Measurements from ENCODE around the gene RIC8B.

RIC8B gene

DNA sequence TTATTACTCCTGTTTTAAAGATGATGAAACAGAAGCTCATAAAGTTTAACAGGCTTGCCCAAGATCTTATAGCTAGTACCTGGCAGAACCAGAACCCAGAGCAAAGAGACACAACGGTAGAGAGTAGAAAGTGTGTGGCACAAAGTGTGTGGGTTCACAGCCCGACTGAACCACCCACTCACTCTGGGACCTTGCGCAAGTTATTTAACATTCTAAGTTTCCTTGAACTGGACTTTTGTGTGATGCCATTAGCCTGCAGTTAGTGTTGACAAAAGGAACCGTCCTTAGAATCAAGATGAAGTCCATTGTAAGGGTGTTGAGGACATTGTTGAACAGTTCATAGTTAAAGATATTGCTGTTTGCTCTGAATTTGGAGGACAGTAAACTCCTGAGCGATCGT, 29.9 kb upstream of the RIC8B start:
- TF ChIP-seq BHLHE40 (IDR thresholded peaks at IDR 0.05; ENCODE audit: borderline replicate concordance): no peak
- no peak for TF ChIP-seq NFRKB (IDR thresholded peaks at IDR 0.05)
- no peak for TF ChIP-seq HDGF (IDR thresholded peaks at IDR 0.05; ENCODE audit: borderline replicate concordance)
- TF ChIP-seq ARNT (IDR thresholded peaks at IDR 0.05): no peak
- TF ChIP-seq, protein P1, sequence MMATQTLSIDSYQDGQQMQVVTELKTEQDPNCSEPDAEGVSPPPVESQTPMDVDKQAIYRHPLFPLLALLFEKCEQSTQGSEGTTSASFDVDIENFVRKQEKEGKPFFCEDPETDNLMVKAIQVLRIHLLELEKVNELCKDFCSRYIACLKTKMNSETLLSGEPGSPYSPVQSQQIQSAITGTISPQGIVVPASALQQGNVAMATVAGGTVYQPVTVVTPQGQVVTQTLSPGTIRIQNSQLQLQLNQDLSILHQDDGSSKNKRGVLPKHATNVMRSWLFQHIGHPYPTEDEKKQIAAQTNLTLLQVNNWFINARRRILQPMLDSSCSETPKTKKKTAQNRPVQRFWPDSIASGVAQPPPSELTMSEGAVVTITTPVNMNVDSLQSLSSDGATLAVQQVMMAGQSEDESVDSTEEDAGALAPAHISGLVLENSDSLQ (IDR thresholded peaks at IDR 0.05): no peak
- no peak for TF ChIP-seq SP1 (IDR thresholded peaks at IDR 0.05)
- no peak for TF ChIP-seq L3MBTL2 (conservative IDR thresholded peaks at IDR 0.05)
- TF ChIP-seq TARDBP (IDR thresholded peaks at IDR 0.05): no peak
- TF ChIP-seq ELF4 (IDR thresholded peaks at IDR 0.05): no peak
- no peak for TF ChIP-seq FOXA1 (IDR thresholded peaks at IDR 0.05)
- TF ChIP-seq LEF1 (IDR thresholded peaks at IDR 0.05; ENCODE audit: borderline replicate concordance): no peak
- no peak for TF ChIP-seq SUZ12 (IDR thresholded peaks at IDR 0.05)
- no peak for TF ChIP-seq ZNF384 (IDR thresholded peaks at IDR 0.05)
- TF ChIP-seq FOXK2 (IDR thresholded peaks at IDR 0.05): no peak
- no peak for TF ChIP-seq FOXM1 (IDR thresholded peaks at IDR 0.05; ENCODE audit: borderline replicate concordance)
- no peak for TF ChIP-seq CTBP1 (IDR thresholded peaks at IDR 0.05; ENCODE audit: borderline replicate concordance)
- POLR2A ChIA-PET: no interaction called here
- CTCF ChIA-PET: no interaction called here
- DNase-seq (ENCODE audit: extremely low spot score): no peak

DNA sequence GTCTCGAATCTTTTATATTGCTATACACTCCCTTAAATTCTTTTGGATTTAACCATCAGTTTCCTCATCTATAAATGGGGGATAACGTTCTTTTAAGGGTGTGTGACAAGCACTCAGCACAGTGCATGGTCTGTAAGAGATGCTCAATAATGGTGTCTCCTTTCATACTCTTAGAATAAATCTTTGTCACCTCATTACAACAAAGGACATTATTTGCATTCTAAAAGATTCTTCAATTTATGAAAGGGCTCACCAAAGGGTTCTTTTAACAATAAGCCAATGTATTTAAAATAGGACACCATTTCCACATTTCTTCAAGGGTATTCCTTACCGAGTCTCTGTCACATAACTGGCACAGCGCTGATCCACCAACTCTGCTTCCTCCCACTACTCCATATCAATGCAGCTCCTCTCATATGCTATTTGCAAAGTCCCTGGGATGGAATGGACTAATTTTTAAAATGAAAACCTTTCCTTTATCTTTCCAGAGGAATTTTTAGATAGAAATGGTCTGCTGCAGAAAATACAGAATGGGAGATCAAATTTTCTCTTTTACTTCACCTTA, 29.2 kb upstream of the RIC8B start:
- POLR2A ChIA-PET: no interaction called here

DNA sequence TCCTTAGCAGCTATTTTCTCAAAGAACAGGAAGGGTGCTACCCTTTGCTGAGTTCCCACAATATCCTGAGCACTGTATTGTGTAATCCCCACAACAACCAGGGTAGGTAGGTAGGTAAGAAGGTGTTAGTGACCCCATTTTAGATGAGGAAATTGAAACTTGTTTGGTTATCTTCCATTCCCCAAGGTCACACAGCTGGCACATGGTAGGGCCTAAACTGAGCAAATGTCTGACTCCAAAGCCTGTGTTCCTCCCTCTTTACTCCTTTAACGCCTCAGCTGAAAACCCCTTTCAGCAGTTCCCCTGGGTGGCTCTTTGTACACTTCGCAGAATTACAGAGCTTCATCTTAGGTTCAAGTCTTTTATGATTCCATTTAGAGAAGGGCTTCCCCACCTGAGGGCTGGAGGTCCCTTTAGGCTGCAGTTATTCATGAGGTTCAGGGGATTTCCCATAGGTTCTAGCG, 26.5 kb upstream of the RIC8B start:
- ChIA-PET CTCF (no interaction called here), POLR2A (no interaction called here)
- no peak for TF ChIP-seq ARNT (IDR thresholded peaks at IDR 0.05)
- no peak for TF ChIP-seq FOXM1 (IDR thresholded peaks at IDR 0.05; ENCODE audit: borderline replicate concordance)
- no peak for TF ChIP-seq SP1 (IDR thresholded peaks at IDR 0.05)
- no peak for TF ChIP-seq FOXA1 (IDR thresholded peaks at IDR 0.05)
- no peak for TF ChIP-seq SUZ12 (IDR thresholded peaks at IDR 0.05)
- no peak for TF ChIP-seq LEF1 (IDR thresholded peaks at IDR 0.05; ENCODE audit: borderline replicate concordance)
- TF ChIP-seq HDGF (IDR thresholded peaks at IDR 0.05; ENCODE audit: borderline replicate concordance): no peak
- TF ChIP-seq FOXK2 (IDR thresholded peaks at IDR 0.05): no peak
- no peak for TF ChIP-seq L3MBTL2 (conservative IDR thresholded peaks at IDR 0.05)
- TF ChIP-seq ELF4 (IDR thresholded peaks at IDR 0.05): no peak
- no peak for TF ChIP-seq ZNF384 (IDR thresholded peaks at IDR 0.05)
- TF ChIP-seq CTBP1 (IDR thresholded peaks at IDR 0.05; ENCODE audit: borderline replicate concordance): no peak
- no peak for TF ChIP-seq NFRKB (IDR thresholded peaks at IDR 0.05)
- TF ChIP-seq TARDBP (IDR thresholded peaks at IDR 0.05): no peak
- DNase-seq (ENCODE audit: extremely low spot score): no peak

More for the DNA sequence above, 29.2 kb upstream of the RIC8B start:
- CTCF ChIA-PET: no interaction called here
- DNase-seq (ENCODE audit: extremely low spot score): no peak
- TF ChIP-seq ARNT (IDR thresholded peaks at IDR 0.05) (no peak), TARDBP (IDR thresholded peaks at IDR 0.05) (no peak), BHLHE40 (IDR thresholded peaks at IDR 0.05; ENCODE audit: borderline replicate concordance) (no peak), ZNF384 (IDR thresholded peaks at IDR 0.05) (no peak), FOXK2 (IDR thresholded peaks at IDR 0.05) (no peak), HDGF (IDR thresholded peaks at IDR 0.05; ENCODE audit: borderline replicate concordance) (no peak), SUZ12 (IDR thresholded peaks at IDR 0.05) (no peak), SP1 (IDR thresholded peaks at IDR 0.05) (no peak)
- TF ChIP-seq, protein P1 (IDR thresholded peaks at IDR 0.05): no peak

DNA sequence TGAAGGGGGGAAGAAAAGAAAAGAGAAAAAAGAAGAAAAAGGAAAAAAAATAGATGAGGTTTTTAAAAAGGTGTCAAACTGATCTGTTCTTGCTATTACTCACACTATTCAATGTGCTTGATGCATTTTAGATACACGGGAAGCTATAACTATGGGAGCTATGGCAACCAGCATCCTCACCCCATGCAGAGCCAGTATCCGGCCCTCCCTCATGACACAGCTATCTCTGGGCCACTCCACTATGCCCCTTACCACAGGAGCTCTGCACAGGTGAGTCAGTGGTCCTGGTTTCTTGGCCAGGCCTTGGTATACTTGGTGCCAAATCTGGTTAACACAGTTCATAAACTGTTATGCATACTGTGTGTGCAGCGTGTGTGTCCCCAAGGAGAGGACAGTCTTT, 24.0 kb upstream of the RIC8B start:
- TF ChIP-seq L3MBTL2 (conservative IDR thresholded peaks at IDR 0.05) (no peak), BHLHE40 (IDR thresholded peaks at IDR 0.05; ENCODE audit: borderline replicate concordance) (no peak), SUZ12 (IDR thresholded peaks at IDR 0.05) (no peak), CTBP1 (IDR thresholded peaks at IDR 0.05; ENCODE audit: borderline replicate concordance) (no peak), NFRKB (IDR thresholded peaks at IDR 0.05) (no peak), ZNF384 (IDR thresholded peaks at IDR 0.05) (no peak), FOXA1 (IDR thresholded peaks at IDR 0.05) (no peak), HDGF (IDR thresholded peaks at IDR 0.05; ENCODE audit: borderline replicate concordance) (no peak), TARDBP (IDR thresholded peaks at IDR 0.05) (no peak), ARNT (IDR thresholded peaks at IDR 0.05) (no peak), FOXK2 (IDR thresholded peaks at IDR 0.05) (no peak), LEF1 (IDR thresholded peaks at IDR 0.05; ENCODE audit: borderline replicate concordance) (no peak), SP1 (IDR thresholded peaks at IDR 0.05) (no peak), ELF4 (IDR thresholded peaks at IDR 0.05) (no peak), FOXM1 (IDR thresholded peaks at IDR 0.05; ENCODE audit: borderline replicate concordance) (no peak)
- TF ChIP-seq, protein P1 (IDR thresholded peaks at IDR 0.05): no peak
- no peak for DNase-seq (ENCODE audit: extremely low spot score)
- ChIA-PET POLR2A (no interaction called here), CTCF (no interaction called here)

DNA sequence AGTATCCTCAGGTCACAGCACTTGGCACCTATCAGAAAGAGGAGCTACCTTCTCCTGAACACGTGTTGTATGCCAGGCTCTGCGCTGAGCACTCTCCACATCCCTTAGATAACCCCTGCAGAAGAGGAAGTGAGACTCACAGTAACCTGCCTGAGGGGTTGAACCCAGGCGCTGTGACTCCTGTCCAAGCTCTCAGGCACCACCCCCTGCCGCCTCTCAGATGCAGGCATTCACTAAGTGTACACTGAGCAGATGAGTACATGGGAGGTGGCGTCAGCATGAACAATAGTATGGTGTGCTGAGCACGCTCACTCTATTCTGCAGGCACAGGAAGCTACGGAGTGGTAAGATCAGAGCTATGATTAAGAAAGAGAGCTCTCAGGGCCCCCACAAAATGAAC, 21.0 kb upstream of the RIC8B start:
- TF ChIP-seq FOXK2 (IDR thresholded peaks at IDR 0.05): no peak
- no peak for TF ChIP-seq NFRKB (IDR thresholded peaks at IDR 0.05)
- TF ChIP-seq, protein P1 (IDR thresholded peaks at IDR 0.05): no peak
- TF ChIP-seq LEF1 (IDR thresholded peaks at IDR 0.05; ENCODE audit: borderline replicate concordance): no peak
- TF ChIP-seq L3MBTL2 (conservative IDR thresholded peaks at IDR 0.05): no peak
- TF ChIP-seq ELF4 (IDR thresholded peaks at IDR 0.05): no peak
- TF ChIP-seq FOXM1 (IDR thresholded peaks at IDR 0.05; ENCODE audit: borderline replicate concordance): no peak
- TF ChIP-seq ZNF384 (IDR thresholded peaks at IDR 0.05): no peak
- DNase-seq (ENCODE audit: extremely low spot score): no peak
- ChIA-PET CTCF (no interaction called here), POLR2A (no interaction called here)

All from HEK293T (cell line).